ENCODE measurements around the gene SLC12A7. TPM values are rescaled to one million over a fixed set of nuclear protein-coding genes. Genes with fewer than 3 reads are reported as not detected.

The SLC12A7 gene
- total RNA-seq, 1 experiment from 2014 or later, result 30.8 TPM

GRCh38 chr5:1032011-1032410 is 79.9 kb downstream of the SLC12A7 start:
- H3K9me3 Mint-ChIP-seq, result no peaks in the 10 kb centered on the region
- H3K23ac ChIP-seq (ENCODE audit: insufficient read length, low read depth, low read length), result no peak overlapping the region
- H3K36me3 Mint-ChIP-seq (ENCODE audit: insufficient read depth in 1 of 3, low read depth in 3 of 3), result peaks cover 0 to 2% (median 0%) of the 10 kb centered on the region in 3 experiments; a peak in 1 of 7 replicates
- H3K27me3 ChIP-seq (ENCODE audit: insufficient read depth, low read length), result no peaks in the 10 kb centered on the region
- no peak for DNase-seq
- H2BK12ac ChIP-seq (ENCODE audit: insufficient read length, low read depth, low read length), result no peak overlapping the region
- no peak overlapping the region for H3K56ac ChIP-seq (ENCODE audit: insufficient read length, low read depth, low read length)
- no peak overlapping the region for H3K27ac ChIP-seq (ENCODE audit: insufficient read length, low read depth, low read length)
- H3K14ac ChIP-seq (ENCODE audit: insufficient read depth, low read length), result no peak overlapping the region
- H3K27me3 Mint-ChIP-seq (ENCODE audit: low read depth), result no peaks in the 10 kb centered on the region; the same call in 1 of the 2 replicates
- no peaks in the 10 kb centered on the region for H3K4me1 ChIP-seq (ENCODE audit: insufficient read depth, low read length)
- no peak for TF ChIP-seq CTCF (conservative IDR thresholded peaks at IDR 0.05)
- no peak overlapping the region for H2BK15ac ChIP-seq (ENCODE audit: low read depth, low read length)
- H3K79me1 ChIP-seq (ENCODE audit: insufficient read depth, low read depth, low read length, poor library complexity, severe bottlenecking), result no peaks in the 10 kb centered on the region
- H3K4me2 ChIP-seq (ENCODE audit: insufficient read depth, insufficient read length, low read length), result no peak overlapping the region
- no peaks in the 10 kb centered on the region for H4K20me1 ChIP-seq (ENCODE audit: control insufficient read depth, insufficient read depth, insufficient read length)
- peaks cover 0 to 10% of the 10 kb centered on the region in 2 experiments; a peak in 1 of 4 replicates for H3K4me1 Mint-ChIP-seq
- no peaks in the 10 kb centered on the region for H3K79me2 ChIP-seq (ENCODE audit: insufficient read depth, low read length)
- no peak overlapping the region for H3K18ac ChIP-seq (ENCODE audit: insufficient read length, low read depth, low read length)
- no peak overlapping the region for H4K91ac ChIP-seq (ENCODE audit: insufficient read length, low read depth, low read length)
- no peak overlapping the region for H2BK20ac ChIP-seq (ENCODE audit: low read depth, low read length, poor library complexity, severe bottlenecking)
- H3K23me2 ChIP-seq (ENCODE audit: insufficient read length, low read depth, low read length, poor library complexity, severe bottlenecking), result no peaks in the 10 kb centered on the region
- H4K5ac ChIP-seq (ENCODE audit: insufficient read length, low read depth, low read length), result no peak overlapping the region
- no peak overlapping the region for H3K4ac ChIP-seq (ENCODE audit: low read depth, low read length)
- no peak overlapping the region for H4K8ac ChIP-seq (replicated peaks; ENCODE audit: insufficient read length, low read depth, low read length)
- H3K9ac ChIP-seq (ENCODE audit: extremely low read depth, insufficient read length, low read length), result no peak overlapping the region
- no peak overlapping the region for H3T11ph ChIP-seq (ENCODE audit: low read length)
- H3K9me3 ChIP-seq (ENCODE audit: control insufficient read depth, low read depth, low read length), result no peaks in the 10 kb centered on the region
- H2AK5ac ChIP-seq (ENCODE audit: insufficient read length, low read length), result no peak overlapping the region
- H3K27ac Mint-ChIP-seq, result peak overlapping the region in 1 of 3 experiments; percentile 55; a peak in 2 of 7 replicates
- H2AFZ ChIP-seq (ENCODE audit: low read length), result no peak overlapping the region
- no CpG with 5 or more reads among the region's 16 CpGs for WGBS (ENCODE audit: extremely low coverage, insufficient read length, low lambda C conversion rate)
- H2BK5ac ChIP-seq (ENCODE audit: insufficient read length, low read length), result no peak overlapping the region
- no peak overlapping the region for H3K4me3 Mint-ChIP-seq
- H2BK120ac ChIP-seq (ENCODE audit: low read depth, low read length, poor library complexity, severe bottlenecking), result no peak overlapping the region

Data from H9 (cell line).